ENCODE results near the gene TAS1R3.
"Not testable (repeated sequence)": the region's sequence is repeated elsewhere in the genome, so short reads cannot be mapped to it uniquely, and the experiment has no call there.

The TAS1R3 gene

GRCh38 chr1:1354271-1355247, 23.5 kb downstream of the TAS1R3 start:
- no peak for DNase-seq (ENCODE audit: low read depth)

- DNase-seq (ENCODE audit: low read depth), result no peak
Measured at GRCh38 chr1:1355416-1355815, 24.3 kb downstream of the TAS1R3 start.

- no peak for DNase-seq (ENCODE audit: low read depth)
Measured at GRCh38 chr1:1356166-1356795, 25.2 kb downstream of the TAS1R3 start.

- no peak for DNase-seq (ENCODE audit: low read depth)
Measured at GRCh38 chr1:1356796-1357401, 25.8 kb downstream of the TAS1R3 start.

- DNase-seq (ENCODE audit: low read depth), result no peak
Measured at GRCh38 chr1:1357871-1358432, 26.9 kb downstream of the TAS1R3 start.

- DNase-seq (ENCODE audit: low read depth), result no peak
Measured at GRCh38 chr1:1358433-1359271, 27.6 kb downstream of the TAS1R3 start, which contains the start of gene MXRA8. MXRA8 (minus strand) TSS chr1:1358555; CDS start chr1:1358504, 51 bp downstream.

- no peak for DNase-seq (ENCODE audit: low read depth)
Measured at GRCh38 chr1:1359308-1359663, 28.2 kb downstream of the TAS1R3 start.

GRCh38 chr1:1359664-1360468, 28.8 kb downstream of the TAS1R3 start:
- DNase-seq (ENCODE audit: low read depth), result no peak

- DNase-seq (ENCODE audit: low read depth), result no peak
Measured at GRCh38 chr1:1360506-1361169, 29.6 kb downstream of the TAS1R3 start.

- DNase-seq (ENCODE audit: low read depth), result no peak
Measured at GRCh38 chr1:1361233-1361981, 30.3 kb downstream of the TAS1R3 start.

- no peak for DNase-seq (ENCODE audit: low read depth)
Measured at GRCh38 chr1:1361982-1362423, 30.9 kb downstream of the TAS1R3 start.

- DNase-seq (ENCODE audit: low read depth), result no peak
Measured at GRCh38 chr1:1364266-1364665, 33.2 kb downstream of the TAS1R3 start.

GRCh38 chr1:1365875-1366698, 35.0 kb downstream of the TAS1R3 start:
- DNase-seq (ENCODE audit: low read depth), result no peak

GRCh38 chr1:1366699-1367066, 35.6 kb downstream of the TAS1R3 start:
- DNase-seq (ENCODE audit: low read depth), result no peak

- DNase-seq (ENCODE audit: low read depth), result no peak
Measured at GRCh38 chr1:1367315-1367714, 36.2 kb downstream of the TAS1R3 start.

GRCh38 chr1:1370094-1370493, 39.0 kb downstream of the TAS1R3 start:
- not testable (repeated sequence) for DNase-seq (ENCODE audit: low read depth)

GRCh38 chr1:1370771-1371300, 39.8 kb downstream of the TAS1R3 start:
- DNase-seq (ENCODE audit: low read depth), result no peak

- no peak for DNase-seq (ENCODE audit: low read depth)
Measured at GRCh38 chr1:1371364-1371745, 40.3 kb downstream of the TAS1R3 start.
